Measurements from ENCODE around the gene PDE10A.

PDE10A gene

GRCh38 chr6:165446331-165446730 lies 216.7 kb downstream of the PDE10A start:
- H3K79me2 ChIP-seq (ENCODE audit: control insufficient read depth, insufficient read depth, low read length, unreplicated experiment): no peaks in the 10 kb centered on the region
- H2AFZ ChIP-seq (ENCODE audit: low read length, unreplicated experiment): no peak overlapping the region
- no peaks in the 10 kb centered on the region for H3K4me1 ChIP-seq (ENCODE audit: control insufficient read depth, insufficient read depth, low read length, unreplicated experiment)
- H3K27me3 ChIP-seq (ENCODE audit: insufficient read depth, low read length): no peaks in the 10 kb centered on the region
- H3K27ac ChIP-seq (ENCODE audit: low read depth, low read length): no peak overlapping the region
- H3K36me3 ChIP-seq (ENCODE audit: insufficient read depth, low read length): no peaks in the 10 kb centered on the region
- H3K4me3 ChIP-seq (ENCODE audit: low read depth, low read length): no peak overlapping the region

GRCh38 chr6:165443462-165443861 lies 219.6 kb downstream of the PDE10A start:
- Histone ChIP-seq H2AFZ (ENCODE audit: low read length, unreplicated experiment) (no peak overlapping the region), H3K36me3 (ENCODE audit: insufficient read depth, low read length) (no peaks in the 10 kb centered on the region), H3K79me2 (ENCODE audit: control insufficient read depth, insufficient read depth, low read length, unreplicated experiment) (no peaks in the 10 kb centered on the region), H3K4me1 (ENCODE audit: control insufficient read depth, insufficient read depth, low read length, unreplicated experiment) (no peaks in the 10 kb centered on the region), H3K27me3 (ENCODE audit: insufficient read depth, low read length) (no peaks in the 10 kb centered on the region), H3K27ac (ENCODE audit: low read depth, low read length) (no peak overlapping the region), H3K4me3 (ENCODE audit: low read depth, low read length) (no peak overlapping the region)

GRCh38 chr6:165441181-165441580 lies 221.9 kb downstream of the PDE10A start:
- H2AFZ ChIP-seq (ENCODE audit: low read length, unreplicated experiment): no peak overlapping the region
- H3K27me3 ChIP-seq (ENCODE audit: insufficient read depth, low read length): no peaks in the 10 kb centered on the region
- H3K4me3 ChIP-seq (ENCODE audit: low read depth, low read length): no peak overlapping the region

GRCh38 chr6:165439928-165440554 lies 223.0 kb downstream of the PDE10A start:
- Histone ChIP-seq H3K4me1 (ENCODE audit: control insufficient read depth, insufficient read depth, low read length, unreplicated experiment) (no peaks in the 10 kb centered on the region), H3K27ac (ENCODE audit: low read depth, low read length) (no peak overlapping the region), H3K79me2 (ENCODE audit: control insufficient read depth, insufficient read depth, low read length, unreplicated experiment) (no peaks in the 10 kb centered on the region), H3K4me3 (ENCODE audit: low read depth, low read length) (no peak overlapping the region), H2AFZ (ENCODE audit: low read length, unreplicated experiment) (no peak overlapping the region), H3K36me3 (ENCODE audit: insufficient read depth, low read length) (no peaks in the 10 kb centered on the region), H3K27me3 (ENCODE audit: insufficient read depth, low read length) (no peaks in the 10 kb centered on the region)

More at GRCh38 chr6:165441181-165441580, 221.9 kb downstream of the PDE10A start:
- no peaks in the 10 kb centered on the region for H3K36me3 ChIP-seq (ENCODE audit: insufficient read depth, low read length)
- H3K27ac ChIP-seq (ENCODE audit: low read depth, low read length): no peak overlapping the region
- no peaks in the 10 kb centered on the region for H3K4me1 ChIP-seq (ENCODE audit: control insufficient read depth, insufficient read depth, low read length, unreplicated experiment)
- no peaks in the 10 kb centered on the region for H3K79me2 ChIP-seq (ENCODE audit: control insufficient read depth, insufficient read depth, low read length, unreplicated experiment)

- Histone ChIP-seq H3K36me3 (ENCODE audit: insufficient read depth, low read length) (0 out of 2 replicates have a peak, but pooled peaks cover 3% of the 10 kb centered on the region), H3K79me2 (ENCODE audit: control insufficient read depth, insufficient read depth, low read length, unreplicated experiment) (no peaks in the 10 kb centered on the region), H2AFZ (ENCODE audit: low read length, unreplicated experiment) (no peak overlapping the region), H3K27ac (ENCODE audit: low read depth, low read length) (no peak overlapping the region), H3K27me3 (ENCODE audit: insufficient read depth, low read length) (no peaks in the 10 kb centered on the region), H3K4me1 (ENCODE audit: control insufficient read depth, insufficient read depth, low read length, unreplicated experiment) (no peaks in the 10 kb centered on the region), H3K4me3 (ENCODE audit: low read depth, low read length) (no peak overlapping the region)
Observed at GRCh38 chr6:165426892-165427291, 236.1 kb downstream of the PDE10A start.

- no peaks in the 10 kb centered on the region for H3K79me2 ChIP-seq (ENCODE audit: control insufficient read depth, insufficient read depth, low read length, unreplicated experiment)
Observed at GRCh38 chr6:165422192-165422591, 240.8 kb downstream of the PDE10A start.

GRCh38 chr6:165417278-165417865 lies 245.7 kb downstream of the PDE10A start:
- no peaks in the 10 kb centered on the region for H3K79me2 ChIP-seq (ENCODE audit: control insufficient read depth, insufficient read depth, low read length, unreplicated experiment)
- H2AFZ ChIP-seq (ENCODE audit: low read length, unreplicated experiment): no peak overlapping the region
- no peak overlapping the region for H3K27ac ChIP-seq (ENCODE audit: low read depth, low read length)
- no peaks in the 10 kb centered on the region for H3K36me3 ChIP-seq (ENCODE audit: insufficient read depth, low read length)
- H3K27me3 ChIP-seq (ENCODE audit: insufficient read depth, low read length): no peaks in the 10 kb centered on the region
- H3K4me3 ChIP-seq (ENCODE audit: low read depth, low read length): no peak overlapping the region
- no peaks in the 10 kb centered on the region for H3K4me1 ChIP-seq (ENCODE audit: control insufficient read depth, insufficient read depth, low read length, unreplicated experiment)

More at GRCh38 chr6:165422192-165422591, 240.8 kb downstream of the PDE10A start:
- H3K4me3 ChIP-seq (ENCODE audit: low read depth, low read length): no peak overlapping the region
- H3K4me1 ChIP-seq (ENCODE audit: control insufficient read depth, insufficient read depth, low read length, unreplicated experiment): no peaks in the 10 kb centered on the region
- H2AFZ ChIP-seq (ENCODE audit: low read length, unreplicated experiment): no peak overlapping the region
- H3K27ac ChIP-seq (ENCODE audit: low read depth, low read length): no peak overlapping the region
- H3K27me3 ChIP-seq (ENCODE audit: insufficient read depth, low read length): no peaks in the 10 kb centered on the region
- H3K36me3 ChIP-seq (ENCODE audit: insufficient read depth, low read length): 0 out of 2 replicates have a peak, but pooled peaks cover 3% of the 10 kb centered on the region

GRCh38 chr6:165404697-165405096 lies 258.3 kb downstream of the PDE10A start:
- Histone ChIP-seq H3K4me3 (ENCODE audit: low read depth, low read length) (no peak overlapping the region), H3K79me2 (ENCODE audit: control insufficient read depth, insufficient read depth, low read length, unreplicated experiment) (no peaks in the 10 kb centered on the region), H3K27ac (ENCODE audit: low read depth, low read length) (no peak overlapping the region), H3K4me1 (ENCODE audit: control insufficient read depth, insufficient read depth, low read length, unreplicated experiment) (no peaks in the 10 kb centered on the region), H3K27me3 (ENCODE audit: insufficient read depth, low read length) (no peaks in the 10 kb centered on the region), H3K36me3 (ENCODE audit: insufficient read depth, low read length) (no peaks in the 10 kb centered on the region), H2AFZ (ENCODE audit: low read length, unreplicated experiment) (no peak overlapping the region)

GRCh38 chr6:165404296-165404695 lies 258.7 kb downstream of the PDE10A start:
- Histone ChIP-seq H2AFZ (ENCODE audit: low read length, unreplicated experiment) (no peak overlapping the region), H3K4me3 (ENCODE audit: low read depth, low read length) (no peak overlapping the region), H3K27me3 (ENCODE audit: insufficient read depth, low read length) (no peaks in the 10 kb centered on the region), H3K79me2 (ENCODE audit: control insufficient read depth, insufficient read depth, low read length, unreplicated experiment) (no peaks in the 10 kb centered on the region), H3K4me1 (ENCODE audit: control insufficient read depth, insufficient read depth, low read length, unreplicated experiment) (no peaks in the 10 kb centered on the region), H3K27ac (ENCODE audit: low read depth, low read length) (no peak overlapping the region), H3K36me3 (ENCODE audit: insufficient read depth, low read length) (no peaks in the 10 kb centered on the region)

- no peaks in the 10 kb centered on the region for H3K36me3 ChIP-seq (ENCODE audit: insufficient read depth, low read length)
- H3K27ac ChIP-seq (ENCODE audit: low read depth, low read length): no peak overlapping the region
- H2AFZ ChIP-seq (ENCODE audit: low read length, unreplicated experiment): no peak overlapping the region
- H3K27me3 ChIP-seq (ENCODE audit: insufficient read depth, low read length): no peaks in the 10 kb centered on the region
- no peaks in the 10 kb centered on the region for H3K4me1 ChIP-seq (ENCODE audit: control insufficient read depth, insufficient read depth, low read length, unreplicated experiment)
- H3K4me3 ChIP-seq (ENCODE audit: low read depth, low read length): no peak overlapping the region
- no peaks in the 10 kb centered on the region for H3K79me2 ChIP-seq (ENCODE audit: control insufficient read depth, insufficient read depth, low read length, unreplicated experiment)
Observed at GRCh38 chr6:165403006-165403595, 259.9 kb downstream of the PDE10A start.

GRCh38 chr6:165401092-165401491 lies 261.9 kb downstream of the PDE10A start:
- no peaks in the 10 kb centered on the region for H3K27me3 ChIP-seq (ENCODE audit: insufficient read depth, low read length)
- no peak overlapping the region for H3K4me3 ChIP-seq (ENCODE audit: low read depth, low read length)
- no peaks in the 10 kb centered on the region for H3K79me2 ChIP-seq (ENCODE audit: control insufficient read depth, insufficient read depth, low read length, unreplicated experiment)
- no peaks in the 10 kb centered on the region for H3K36me3 ChIP-seq (ENCODE audit: insufficient read depth, low read length)
- H3K27ac ChIP-seq (ENCODE audit: low read depth, low read length): no peak overlapping the region
- no peaks in the 10 kb centered on the region for H3K4me1 ChIP-seq (ENCODE audit: control insufficient read depth, insufficient read depth, low read length, unreplicated experiment)
- no peak overlapping the region for H2AFZ ChIP-seq (ENCODE audit: low read length, unreplicated experiment)

All from ACC112 (cell line).